Mammary epithelial cell (primary cell): Measurements from ENCODE around the gene GRID1.

Experiments used
- EZH2 ChIP-seq: IDR thresholded peaks from 2 replicates; pipeline ENCODE4 v1.6.1; 2012; ENCODE audit warnings: low read length, inconsistent platforms, borderline replicate concordance
- TF ChIP-seq, protein P1 (sequence below), 2 donors: IDR thresholded peaks in 1 of 2; conservative IDR thresholded peaks in 1 of 2; 2 replicates each; pipeline ENCODE4 v1.5.1; 2011 to 2012; ENCODE audit warnings: inconsistent platforms in 2 of 2, low read length in 2 of 2, mild to moderate bottlenecking in 2 of 2, control low read depth in 1 of 2, low read depth in 1 of 2; ENCODE audit not compliant: insufficient read depth in 1 of 2; ENCODE audit errors: extremely low read depth in 1 of 2

- TF ChIP-seq, protein P1, sequence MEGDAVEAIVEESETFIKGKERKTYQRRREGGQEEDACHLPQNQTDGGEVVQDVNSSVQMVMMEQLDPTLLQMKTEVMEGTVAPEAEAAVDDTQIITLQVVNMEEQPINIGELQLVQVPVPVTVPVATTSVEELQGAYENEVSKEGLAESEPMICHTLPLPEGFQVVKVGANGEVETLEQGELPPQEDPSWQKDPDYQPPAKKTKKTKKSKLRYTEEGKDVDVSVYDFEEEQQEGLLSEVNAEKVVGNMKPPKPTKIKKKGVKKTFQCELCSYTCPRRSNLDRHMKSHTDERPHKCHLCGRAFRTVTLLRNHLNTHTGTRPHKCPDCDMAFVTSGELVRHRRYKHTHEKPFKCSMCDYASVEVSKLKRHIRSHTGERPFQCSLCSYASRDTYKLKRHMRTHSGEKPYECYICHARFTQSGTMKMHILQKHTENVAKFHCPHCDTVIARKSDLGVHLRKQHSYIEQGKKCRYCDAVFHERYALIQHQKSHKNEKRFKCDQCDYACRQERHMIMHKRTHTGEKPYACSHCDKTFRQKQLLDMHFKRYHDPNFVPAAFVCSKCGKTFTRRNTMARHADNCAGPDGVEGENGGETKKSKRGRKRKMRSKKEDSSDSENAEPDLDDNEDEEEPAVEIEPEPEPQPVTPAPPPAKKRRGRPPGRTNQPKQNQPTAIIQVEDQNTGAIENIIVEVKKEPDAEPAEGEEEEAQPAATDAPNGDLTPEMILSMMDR (conservative IDR thresholded peaks at IDR 0.05 in 1 of 2, IDR thresholded peaks at IDR 0.05 in 1 of 2; ENCODE audit: extremely low read depth in 1 of 2, insufficient read depth in 1 of 2, low read depth in 1 of 2, low read length in 2 of 2): no peak
- no peak for TF ChIP-seq EZH2
These were observed 243.9 kb downstream of the GRID1 start for GRCh38 chr10:86122646-86123045.
